Esophagus squamous epithelium (tissue), 4 donors: Measurements from ENCODE around the gene PTAFR.

Experiments used
- CTCF ChIP-seq, 6 experiments: fragments of 450-650 bp in 4 of 6; fragments of 200-600 bp in 2 of 6; sonication (generic) in 2 of 6; IDR thresholded peaks; one replicate each; pipeline ENCODE4 v1.5.1; 2016 to 2019; ENCODE audit warnings: antibody characterized with exemption in 6 of 6, mild to moderate bottlenecking in 4 of 6, moderate library complexity in 4 of 6
- POLR2A ChIP-seq, 4 donors: fragments of 450-650 bp; IDR thresholded peaks; one replicate each; pipeline ENCODE4 v1.6.1; 2017; ENCODE audit warnings: antibody characterized with exemption in 4 of 4, mild to moderate bottlenecking in 4 of 4, moderate library complexity in 3 of 4

- TF ChIP-seq CTCF (IDR thresholded peaks at IDR 0.05) = peak in 1 of 6 experiments; percentile 12
- TF ChIP-seq POLR2A (IDR thresholded peaks at IDR 0.05) = no peak
Measured at GRCh38 chr1:28112388-28113241, 63.9 kb downstream of the PTAFR start.
